Measurements from ENCODE around the gene SATB1. TPM values are rescaled to one million over a fixed set of nuclear protein-coding genes. Genes with fewer than 3 reads are reported as not detected.

SATB1 gene
- total and polyA plus RNA-seq, 2 of the 4 experiments (the other 2 are of a cell fraction) = 7.5 to 10.7 TPM

DNA sequence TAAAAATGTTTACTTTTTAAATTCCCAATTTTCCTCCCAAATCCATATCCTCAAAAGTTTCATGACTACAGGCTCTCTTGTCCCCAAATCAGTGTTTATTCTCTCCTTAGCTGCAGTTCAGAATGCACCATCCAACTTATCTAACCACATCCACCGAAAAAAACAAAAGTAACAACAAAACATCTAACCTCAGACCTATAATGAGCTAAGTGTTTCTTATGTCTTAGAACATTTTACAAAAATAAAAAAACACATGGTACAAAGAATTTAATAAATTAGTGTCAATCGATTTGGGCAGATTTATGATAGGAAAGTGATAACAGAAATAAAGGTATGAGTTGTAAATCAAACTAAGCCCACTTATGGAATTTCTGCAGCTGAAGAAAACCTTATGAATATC, 13.6 kb downstream of the SATB1 start:
- no peak overlapping the region for H3K18ac ChIP-seq (ENCODE audit: low read depth, low read length)
- H3K79me1 ChIP-seq (ENCODE audit: low read depth in 1 of 2, low read length in 2 of 2) = no peaks in the 10 kb centered on the region
- no peak overlapping the region for H2AFZ ChIP-seq (replicated peaks; ENCODE audit: low read length, poor library complexity)
- no peaks in the 10 kb centered on the region for H3K9me1 ChIP-seq (ENCODE audit: insufficient read depth, low read length)
- no CpG with 5 or more reads among the region's 2 CpGs for WGBS, 2 experiments (ENCODE audit: extremely low coverage in 2 of 2, insufficient read length in 1 of 2)
- no peak overlapping the region for H3K9ac ChIP-seq (ENCODE audit: low read depth, low read length)
- TF ChIP-seq, protein P1, sequence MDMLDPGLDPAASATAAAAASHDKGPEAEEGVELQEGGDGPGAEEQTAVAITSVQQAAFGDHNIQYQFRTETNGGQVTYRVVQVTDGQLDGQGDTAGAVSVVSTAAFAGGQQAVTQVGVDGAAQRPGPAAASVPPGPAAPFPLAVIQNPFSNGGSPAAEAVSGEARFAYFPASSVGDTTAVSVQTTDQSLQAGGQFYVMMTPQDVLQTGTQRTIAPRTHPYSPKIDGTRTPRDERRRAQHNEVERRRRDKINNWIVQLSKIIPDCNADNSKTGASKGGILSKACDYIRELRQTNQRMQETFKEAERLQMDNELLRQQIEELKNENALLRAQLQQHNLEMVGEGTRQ (IDR thresholded peaks at IDR 0.05; ENCODE audit: low read depth, low read length) = no peak
- no peak for TF ChIP-seq RCOR1 (IDR thresholded peaks at IDR 0.05; ENCODE audit: insufficient replicate concordance, low read length)
- TF ChIP-seq BHLHE40 (IDR thresholded peaks at IDR 0.05; ENCODE audit: low read depth, low read length) = no peak
- TF ChIP-seq CHD1 (IDR thresholded peaks at IDR 0.05; ENCODE audit: low read depth, low read length) = no peak
- TF ChIP-seq, protein P2, sequence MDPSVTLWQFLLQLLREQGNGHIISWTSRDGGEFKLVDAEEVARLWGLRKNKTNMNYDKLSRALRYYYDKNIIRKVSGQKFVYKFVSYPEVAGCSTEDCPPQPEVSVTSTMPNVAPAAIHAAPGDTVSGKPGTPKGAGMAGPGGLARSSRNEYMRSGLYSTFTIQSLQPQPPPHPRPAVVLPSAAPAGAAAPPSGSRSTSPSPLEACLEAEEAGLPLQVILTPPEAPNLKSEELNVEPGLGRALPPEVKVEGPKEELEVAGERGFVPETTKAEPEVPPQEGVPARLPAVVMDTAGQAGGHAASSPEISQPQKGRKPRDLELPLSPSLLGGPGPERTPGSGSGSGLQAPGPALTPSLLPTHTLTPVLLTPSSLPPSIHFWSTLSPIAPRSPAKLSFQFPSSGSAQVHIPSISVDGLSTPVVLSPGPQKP (IDR thresholded peaks at IDR 0.05; ENCODE audit: borderline replicate concordance, low read depth, low read length) = no peak
- TF ChIP-seq, protein P3, sequence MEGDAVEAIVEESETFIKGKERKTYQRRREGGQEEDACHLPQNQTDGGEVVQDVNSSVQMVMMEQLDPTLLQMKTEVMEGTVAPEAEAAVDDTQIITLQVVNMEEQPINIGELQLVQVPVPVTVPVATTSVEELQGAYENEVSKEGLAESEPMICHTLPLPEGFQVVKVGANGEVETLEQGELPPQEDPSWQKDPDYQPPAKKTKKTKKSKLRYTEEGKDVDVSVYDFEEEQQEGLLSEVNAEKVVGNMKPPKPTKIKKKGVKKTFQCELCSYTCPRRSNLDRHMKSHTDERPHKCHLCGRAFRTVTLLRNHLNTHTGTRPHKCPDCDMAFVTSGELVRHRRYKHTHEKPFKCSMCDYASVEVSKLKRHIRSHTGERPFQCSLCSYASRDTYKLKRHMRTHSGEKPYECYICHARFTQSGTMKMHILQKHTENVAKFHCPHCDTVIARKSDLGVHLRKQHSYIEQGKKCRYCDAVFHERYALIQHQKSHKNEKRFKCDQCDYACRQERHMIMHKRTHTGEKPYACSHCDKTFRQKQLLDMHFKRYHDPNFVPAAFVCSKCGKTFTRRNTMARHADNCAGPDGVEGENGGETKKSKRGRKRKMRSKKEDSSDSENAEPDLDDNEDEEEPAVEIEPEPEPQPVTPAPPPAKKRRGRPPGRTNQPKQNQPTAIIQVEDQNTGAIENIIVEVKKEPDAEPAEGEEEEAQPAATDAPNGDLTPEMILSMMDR (conservative IDR thresholded peaks at IDR 0.05; ENCODE audit: low read depth, low read length) = no peak
- TF ChIP-seq MAZ (IDR thresholded peaks at IDR 0.05; ENCODE audit: borderline replicate concordance, low read depth, low read length) = no peak
- TF ChIP-seq CEBPB (IDR thresholded peaks at IDR 0.05; ENCODE audit: low read depth, low read length) = no peak
- TF ChIP-seq MXI1 (IDR thresholded peaks at IDR 0.05; ENCODE audit: borderline replicate concordance, low read depth, low read length) = no peak
- TF ChIP-seq MAFK (IDR thresholded peaks at IDR 0.05; ENCODE audit: low read depth, low read length) = no peak
- H2BK5ac ChIP-seq (ENCODE audit: low read depth, low read length, poor library complexity, severe bottlenecking) = no peak overlapping the region
- no peak overlapping the region for H3K27ac ChIP-seq (ENCODE audit: insufficient read depth, low read length)
- ChIA-PET POLR2A (ENCODE audit: unreplicated experiment) (no interaction called here), CTCF (interaction anchor here (0.7 kb wide), 2 partner anchors 24 to 928 kb away, joined by 3 read pairs; no protein-coding TSS in a partner anchor)
- H3K56ac ChIP-seq (ENCODE audit: extremely low read depth, insufficient read depth, low read length) = no peak overlapping the region
- dilution Hi-C loops (cut with HindIII; ENCODE audit: low sequenced_read_pairs, unreplicated experiment) (no loop called here), in situ Hi-C loops (cut with MboI; ENCODE audit: low sequenced_read_pairs) (no loop called here), intact Hi-C loops (cut with micrococcal nuclease) (no loop called here)
- H2AK9ac ChIP-seq (replicated peaks; ENCODE audit: low read depth, low read length, poor library complexity) = no peak overlapping the region
- no peaks in the 10 kb centered on the region for H3K4me1 ChIP-seq (ENCODE audit: control insufficient read depth, insufficient read depth, low read length)
- H4K20me1 ChIP-seq (ENCODE audit: insufficient read depth, low read length) = no peaks in the 10 kb centered on the region
- no peak overlapping the region for H2BK120ac ChIP-seq (ENCODE audit: low read depth, low read length)
- no peak overlapping the region for H2BK15ac ChIP-seq (ENCODE audit: low read depth, low read length)
- H3K9me3 ChIP-seq (ENCODE audit: control insufficient read depth, insufficient read depth, low read length) = no peaks in the 10 kb centered on the region
- no peak overlapping the region for H4K8ac ChIP-seq (ENCODE audit: low read depth in 2 of 2, low read length in 2 of 2)
- H3K14ac ChIP-seq (replicated peaks; ENCODE audit: low read depth, low read length) = no peak overlapping the region
- no peaks in the 10 kb centered on the region for H3K27me3 ChIP-seq (ENCODE audit: control insufficient read depth, insufficient read depth, low read length)
- BruUV-seq (replicated peaks) = no TSS peak
- no peak overlapping the region for H4K5ac ChIP-seq (ENCODE audit: low read depth, low read length)
- DNase-seq = no peak
- H2BK20ac ChIP-seq (ENCODE audit: low read depth, low read length) = no peak overlapping the region
- no peak overlapping the region for H3K23ac ChIP-seq (ENCODE audit: low read depth, low read length)
- H3K4me3 ChIP-seq (ENCODE audit: insufficient read depth, low read depth, low read length) = no peak overlapping the region
- H3K4me2 ChIP-seq (ENCODE audit: low read depth, low read length) = no peak overlapping the region
- no peak overlapping the region for H4K91ac ChIP-seq (ENCODE audit: insufficient read depth, low read depth, low read length)
- 0 out of 2 replicates have a peak, but pooled peaks cover 1% of the 10 kb centered on the region for H3K36me3 ChIP-seq (ENCODE audit: control insufficient read depth, insufficient read depth, low read length)
- no peak overlapping the region for H2AK5ac ChIP-seq (ENCODE audit: low read depth, low read length)
- ATAC-seq (ENCODE audit: low read depth) = no peak
- no peak overlapping the region for H3K4ac ChIP-seq (ENCODE audit: low read depth, low read length)

Measured in IMR-90 (cell line).